ENCODE measurements around the gene GBE1.

Gene GBE1

DNA sequence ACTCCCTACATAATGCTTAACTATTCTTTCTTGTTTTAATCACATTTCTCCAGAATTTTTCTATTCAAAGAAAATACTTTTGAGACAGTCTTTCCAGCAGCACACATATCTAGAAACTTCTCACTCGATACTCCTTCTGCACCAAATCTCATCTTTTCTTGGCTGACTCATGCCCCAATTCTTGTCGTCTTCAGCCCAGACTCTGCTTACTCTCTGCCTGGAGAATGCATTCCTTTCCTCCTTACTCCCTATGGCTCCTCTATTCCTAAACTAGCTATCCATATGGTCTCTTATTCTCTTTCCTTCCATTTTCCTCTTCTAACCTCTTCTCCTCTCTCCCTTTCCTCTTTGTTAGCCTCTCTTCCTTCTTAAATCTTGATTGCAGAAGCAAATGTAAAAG, 158.7 kb downstream of the GBE1 start:
- no peak for DNase-seq

- DNase-seq: no peak
Observed at GRCh38 chr3:81601707-81602305, 159.6 kb downstream of the GBE1 start.

DNA sequence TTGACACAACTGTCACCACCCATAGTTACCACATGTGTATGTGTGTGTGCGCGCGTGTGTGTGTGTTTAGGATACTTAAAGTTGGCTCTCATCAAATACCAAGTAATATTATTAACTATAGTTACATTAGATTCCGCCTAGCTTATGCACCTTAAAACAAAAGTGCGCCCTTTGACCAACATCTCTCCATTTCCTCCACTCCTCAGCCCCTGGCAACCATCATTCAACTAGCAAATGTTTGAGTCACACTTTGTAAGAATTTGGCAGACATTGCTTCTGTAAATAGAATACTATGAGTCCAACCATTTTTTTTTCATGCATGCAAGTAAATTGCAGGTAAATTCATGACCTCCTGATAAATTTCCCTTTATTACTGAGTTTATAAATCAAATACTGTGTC, 169.3 kb downstream of the GBE1 start:
- no peak for DNase-seq

- no peak for DNase-seq
Observed at GRCh38 chr3:81585937-81586336, 175.5 kb downstream of the GBE1 start.

DNA sequence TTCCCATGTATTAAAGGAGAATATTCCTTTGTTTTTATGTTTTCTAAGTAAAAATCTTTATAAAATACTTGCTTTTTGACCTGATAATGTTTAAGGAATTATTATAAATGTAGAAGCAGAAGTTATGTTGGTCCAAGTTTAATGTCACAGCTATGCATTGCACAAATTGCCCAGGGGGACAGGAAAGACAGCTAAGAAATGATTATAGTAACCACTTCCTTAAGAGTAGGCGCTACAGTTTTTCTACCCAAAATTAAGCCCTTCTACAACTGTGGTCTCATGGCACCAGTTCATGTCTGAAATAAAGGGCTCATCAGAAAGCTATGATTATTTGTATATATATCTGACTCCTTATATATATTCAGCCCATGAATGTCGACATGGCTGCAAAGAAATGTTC, 176.4 kb downstream of the GBE1 start:
- no peak for DNase-seq

- peak; percentile 34 to 57 for DNase-seq
Observed at GRCh38 chr3:81581966-81582599, 179.4 kb downstream of the GBE1 start.

DNA sequence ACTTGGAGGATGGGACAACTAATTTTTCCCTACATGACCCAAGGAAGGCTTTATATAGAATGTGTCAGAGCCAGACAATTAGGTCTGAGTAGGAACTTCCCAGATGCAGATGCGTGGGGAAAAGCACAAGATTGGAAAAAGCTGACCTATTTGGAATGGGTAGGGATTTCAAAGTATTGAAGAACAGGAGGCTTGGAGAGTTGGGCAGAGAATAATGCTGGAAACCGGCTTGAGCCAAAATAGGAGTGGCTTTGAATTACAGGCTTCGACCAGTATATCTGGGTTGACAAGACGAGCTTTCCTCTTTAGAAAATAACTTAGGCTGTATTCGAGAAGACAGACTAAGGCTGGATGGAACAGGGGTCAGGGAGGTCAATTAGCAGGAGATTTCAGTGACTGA, 181.1 kb downstream of the GBE1 start:
- DNase-seq: no peak

DNA sequence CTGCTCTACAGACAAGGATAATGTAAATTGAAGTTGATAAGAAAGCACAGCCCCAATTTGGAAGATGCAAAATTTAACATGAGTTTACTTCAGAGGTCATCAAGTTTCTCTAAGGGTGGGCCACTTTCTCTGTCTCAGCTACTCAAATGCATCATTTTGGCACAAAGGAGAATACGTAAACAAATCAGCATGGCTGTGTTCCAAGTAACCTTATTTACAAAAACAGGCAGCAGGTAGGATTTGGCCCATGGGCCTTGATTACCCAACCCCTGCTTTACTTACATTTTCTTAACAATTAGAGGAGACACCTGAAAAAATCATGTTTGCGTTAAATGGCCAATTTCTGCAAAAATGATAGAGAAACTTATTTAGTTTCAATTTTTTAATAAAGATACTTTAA, 181.7 kb downstream of the GBE1 start:
- no peak for DNase-seq

DNA sequence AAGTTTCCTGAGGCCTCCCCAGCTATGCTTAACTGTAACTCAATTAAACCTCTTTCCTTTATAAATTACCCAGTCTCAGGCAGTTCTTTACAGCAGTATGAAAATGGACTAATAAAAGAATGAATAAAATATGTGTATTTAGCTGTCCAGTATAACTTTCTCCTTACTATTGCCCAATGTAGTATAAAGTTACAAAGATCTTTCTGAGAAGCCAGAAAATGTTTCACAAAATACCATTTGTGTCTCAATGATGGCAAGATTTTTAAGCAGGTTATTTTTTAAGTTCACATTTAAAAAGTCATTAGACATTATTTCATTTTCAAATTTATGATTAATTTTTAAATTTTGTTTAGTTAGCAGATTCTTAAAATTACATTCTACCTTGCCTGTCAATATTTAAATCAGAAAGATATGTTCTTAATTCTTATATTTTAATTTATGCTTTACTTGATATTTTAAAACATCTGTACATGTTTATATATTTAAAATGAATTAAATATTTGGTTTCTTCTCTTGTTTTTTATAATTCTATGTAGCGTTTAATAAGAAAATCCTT, 189.2 kb downstream of the GBE1 start:
- no peak for DNase-seq

DNA sequence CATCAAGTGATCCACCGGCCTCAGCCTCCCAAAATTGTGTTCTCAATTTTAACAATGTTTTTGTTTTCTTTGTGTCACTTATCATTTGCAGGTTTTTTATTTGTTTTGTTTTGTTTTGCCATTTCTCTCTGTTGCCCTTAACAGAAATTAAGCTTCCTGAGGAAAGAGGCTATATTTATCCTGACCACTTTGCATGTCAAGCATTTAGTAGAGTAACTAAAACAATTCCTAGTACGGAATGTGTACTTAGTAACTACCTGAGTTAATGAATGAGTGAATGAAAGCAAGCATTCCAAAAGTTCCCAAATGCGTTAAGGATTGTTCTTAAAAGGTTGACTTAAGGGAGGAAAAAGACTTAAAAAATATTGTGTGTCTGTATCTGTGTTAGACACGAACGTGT, 193.1 kb downstream of the GBE1 start:
- DNase-seq: no peak

- no peak for DNase-seq
Observed at GRCh38 chr3:81565041-81565440, 196.4 kb downstream of the GBE1 start.

- no peak for DNase-seq
Observed at GRCh38 chr3:81558106-81558505, 203.3 kb downstream of the GBE1 start.

DNA sequence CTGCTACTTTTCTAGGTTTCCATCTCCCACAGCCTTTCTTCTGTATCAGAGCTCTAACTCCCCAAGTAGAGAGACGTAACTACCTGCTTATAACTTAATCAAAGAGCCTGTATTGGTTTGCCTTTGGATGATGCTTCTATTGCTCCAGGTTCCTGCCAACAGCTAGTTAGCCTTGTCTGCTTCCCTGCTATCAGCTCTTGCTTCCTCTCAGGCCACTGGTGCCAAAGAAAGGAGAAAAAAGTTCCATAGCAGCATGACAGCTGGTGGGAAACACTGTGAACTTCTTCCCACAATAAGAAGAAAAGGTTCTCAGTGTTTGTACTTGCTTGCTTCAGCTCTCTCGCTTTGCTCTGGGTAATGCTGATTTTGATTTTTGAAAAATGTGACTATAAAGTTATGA, 206.6 kb downstream of the GBE1 start:
- DNase-seq: no peak

- no peak for DNase-seq
Observed at GRCh38 chr3:81554388-81554787, 207.1 kb downstream of the GBE1 start.

GRCh38 chr3:81550415-81550814, 211.0 kb downstream of the GBE1 start:
- no peak for DNase-seq

DNA sequence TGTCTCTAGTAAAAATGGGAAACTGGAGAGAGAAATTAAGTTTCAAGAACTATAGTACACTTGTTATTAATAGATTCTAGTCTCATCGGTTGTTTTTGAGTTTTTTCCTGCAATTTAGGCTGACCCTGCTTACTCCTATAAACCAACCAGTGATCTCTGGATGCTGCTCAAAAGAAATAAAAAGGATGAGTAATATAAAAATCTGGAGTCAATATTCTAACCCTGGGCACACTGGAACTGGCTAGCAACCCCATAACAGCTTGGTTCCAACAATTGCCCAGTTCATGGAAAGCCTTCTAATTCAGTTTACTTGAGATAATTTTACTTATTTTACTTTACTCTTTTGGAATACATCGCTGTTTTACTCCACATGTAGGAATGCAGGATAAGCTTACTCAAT, 211.6 kb downstream of the GBE1 start:
- DNase-seq: no peak

DNA sequence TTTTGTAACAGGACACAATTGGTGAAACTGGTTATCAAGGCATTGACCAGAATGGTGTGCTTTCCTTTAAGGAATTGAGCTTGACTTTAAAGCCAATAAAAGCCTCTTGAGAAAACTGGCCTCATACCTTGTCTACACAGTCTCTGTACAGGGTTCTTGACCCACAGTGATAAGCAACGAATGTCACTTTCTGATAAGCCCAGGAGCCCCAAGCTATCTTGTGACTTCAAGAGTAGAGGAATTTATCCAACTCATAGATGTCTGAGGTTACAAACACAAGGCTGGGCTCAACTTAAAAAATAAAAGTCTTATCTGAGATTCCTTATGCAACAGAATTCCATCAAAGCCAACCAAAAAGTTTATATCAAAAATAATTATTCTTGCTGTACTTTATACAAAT, 212.1 kb downstream of the GBE1 start:
- DNase-seq: no peak

- no peak for DNase-seq
Observed at GRCh38 chr3:81545572-81545971, 215.9 kb downstream of the GBE1 start.

DNA sequence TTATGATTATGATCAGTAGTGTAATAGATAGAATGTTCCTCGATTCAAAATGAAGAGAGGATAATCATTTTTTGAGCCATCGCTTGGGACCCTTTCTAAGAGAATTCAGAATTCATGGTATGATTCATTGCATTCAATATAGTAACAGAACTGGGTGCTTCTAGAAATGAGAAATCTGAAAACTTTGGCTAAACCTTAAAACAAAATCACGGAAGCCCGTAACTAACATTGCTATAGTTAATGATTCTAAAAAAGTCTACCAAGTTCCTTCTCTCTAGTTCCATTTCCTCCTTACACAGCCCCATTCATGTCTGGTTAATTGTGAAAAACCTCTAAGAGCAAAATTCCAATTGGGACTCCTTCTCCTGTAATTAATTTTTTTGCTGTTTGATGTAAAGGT, 217.1 kb downstream of the GBE1 start:
- no peak for DNase-seq

DNA sequence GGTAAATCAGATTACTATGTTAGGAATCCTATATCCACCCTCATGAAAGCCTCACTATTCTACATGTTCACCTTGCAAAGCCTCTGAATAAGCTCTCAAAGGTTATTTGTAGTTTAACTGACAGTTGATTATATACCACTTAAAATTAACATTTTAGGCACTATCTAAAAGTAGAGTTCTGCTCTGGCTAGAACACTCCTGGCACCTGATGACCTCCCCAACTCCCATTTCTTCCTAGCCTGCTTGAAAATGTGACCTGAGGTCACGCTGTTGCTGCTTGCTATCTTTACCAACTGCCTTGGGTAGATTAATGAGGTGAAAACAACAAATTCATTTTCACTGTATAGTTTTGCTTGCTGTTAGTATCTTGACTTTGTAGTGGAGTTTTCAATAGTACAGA, 220.7 kb downstream of the GBE1 start:
- DNase-seq: no peak

DNA sequence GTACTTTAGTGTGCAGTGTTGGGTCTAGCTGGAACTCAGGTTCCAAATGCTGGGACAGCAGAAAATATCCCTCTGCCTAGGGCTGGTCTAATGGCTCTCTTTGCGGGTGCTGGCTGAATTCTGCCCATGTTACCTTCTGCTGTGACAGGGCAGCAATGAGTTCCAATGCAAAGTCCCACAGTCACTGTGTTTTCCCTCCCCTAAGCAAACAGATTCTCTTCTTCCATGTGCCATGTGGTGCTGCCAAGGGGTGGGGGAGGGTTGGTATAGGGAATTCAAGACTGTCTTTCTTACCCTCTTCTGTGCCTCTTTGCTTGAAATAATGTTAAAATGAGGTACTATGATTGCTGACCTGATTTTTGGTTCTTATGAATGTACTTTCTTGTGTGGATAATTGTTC, 229.6 kb downstream of the GBE1 start:
- DNase-seq: no peak

DNA sequence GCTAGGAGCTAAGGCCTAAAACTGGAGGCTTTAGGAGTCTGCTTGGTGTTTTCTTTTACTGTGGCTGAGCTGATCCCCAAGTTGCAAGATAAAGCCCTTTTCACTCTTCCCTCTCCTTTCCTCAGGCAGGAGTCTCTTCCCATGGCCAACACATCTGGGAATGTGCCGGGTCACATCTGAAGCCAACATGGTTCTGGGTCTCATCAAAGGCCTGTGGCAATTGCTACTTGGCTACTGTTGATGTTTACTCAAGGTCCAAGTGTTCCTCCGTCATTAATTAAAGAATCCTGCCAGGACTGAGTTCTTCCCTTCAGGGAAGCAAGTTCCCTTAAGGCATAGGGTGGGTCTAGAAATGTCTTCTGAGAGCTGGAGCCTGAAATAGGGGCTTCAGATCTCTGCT, 230.2 kb downstream of the GBE1 start:
- DNase-seq: no peak

DNA sequence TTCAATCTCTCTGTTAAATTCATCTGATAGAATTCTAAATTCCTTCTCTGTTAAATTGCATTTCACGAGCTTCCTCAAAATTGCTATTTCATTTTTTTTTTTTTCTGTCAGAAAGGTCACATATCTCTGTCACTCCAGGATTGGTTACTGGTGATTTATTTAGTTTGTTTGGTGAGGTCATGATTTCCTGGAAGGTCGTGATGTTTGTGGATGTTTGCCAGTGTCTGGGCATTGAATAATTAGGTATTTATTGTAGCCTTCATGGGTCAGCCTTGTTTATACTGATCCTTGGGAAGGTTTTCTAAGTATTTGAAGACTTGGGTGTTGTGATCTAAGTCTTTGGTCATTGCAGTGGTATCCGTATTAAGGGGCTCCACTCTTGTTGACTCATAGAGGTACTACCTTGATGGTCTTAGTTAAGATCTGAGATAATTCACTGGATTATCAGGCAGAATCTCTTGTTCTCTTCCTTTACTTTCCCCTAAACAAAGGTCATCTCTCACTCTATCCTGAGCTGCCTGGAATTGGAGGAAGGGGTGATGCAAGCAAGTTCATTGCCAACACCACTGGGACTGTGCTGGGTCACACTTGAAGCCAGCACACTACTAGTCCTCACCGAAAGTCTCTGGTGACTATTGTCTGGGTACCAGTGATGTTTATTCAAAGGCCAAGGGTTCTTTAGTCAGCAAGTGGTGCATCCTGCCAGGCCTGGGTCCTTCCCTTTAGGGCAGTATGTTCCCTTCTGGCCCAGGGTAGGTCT, 231.1 kb downstream of the GBE1 start:
- no peak for DNase-seq

DNA sequence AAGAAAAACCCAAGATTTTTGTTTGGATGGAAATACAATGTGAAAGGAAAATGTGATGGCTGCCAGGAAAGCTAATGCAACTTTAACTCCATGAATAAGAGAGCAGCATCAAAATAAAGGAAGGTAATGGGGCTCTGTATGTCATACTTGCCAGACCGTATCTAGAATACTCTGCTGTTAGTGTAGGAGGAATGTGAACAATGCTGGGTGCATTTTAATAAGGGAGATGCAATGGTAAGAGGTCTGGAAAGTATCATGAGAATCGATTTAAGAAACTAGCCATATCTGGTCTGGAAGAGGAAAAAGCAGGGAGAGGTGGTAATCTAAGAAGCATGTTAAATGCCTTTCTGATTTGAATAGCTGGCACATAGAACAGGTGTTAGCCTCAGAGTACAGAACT, 239.6 kb downstream of the GBE1 start:
- DNase-seq: no peak

Data from NCI-H524 (cell line).